SU-DHL-6 (cell line): Measurements from ENCODE around the gene PSMA7.
"Not testable (repeated sequence)": the region's sequence is repeated elsewhere in the genome, so short reads cannot be mapped to it uniquely, and the experiment has no call there.

Experiments used
- H2AFZ ChIP-seq: fragments of 200-600 bp; sonication (generic); 2 replicates; pipeline ENCODE4 v1.6.1; 2014; ENCODE audit warnings: low read depth, mild to moderate bottlenecking, moderate library complexity, mixed read lengths, antibody characterized with exemption, low read length; ENCODE audit not compliant: severe bottlenecking
- H3F3A ChIP-seq: fragments of 200-600 bp; shearing (Covaris generic); 2 replicates; pipeline ENCODE4 v1.6.0; 2016; ENCODE audit warnings: antibody characterized with exemption, mild to moderate bottlenecking; ENCODE audit not compliant: insufficient read depth
- H3K27ac ChIP-seq: fragments of 200-600 bp; sonication (generic); 2 replicates; pipeline ENCODE4 v1.5.1; 2016; ENCODE audit warnings: low read depth, mild to moderate bottlenecking, low read length, moderate library complexity, mixed read lengths
- H3K27me3 ChIP-seq: fragments of 200-600 bp; sonication (generic), shearing (Covaris generic); 2 replicates; pipeline ENCODE4 v1.6.0; 2014; ENCODE audit warnings: mild to moderate bottlenecking, low read length
- H3K36me3 ChIP-seq: fragments of 200-600 bp; sonication (generic); 2 replicates; pipeline ENCODE4 v1.6.1; 2014; ENCODE audit warnings: mild to moderate bottlenecking, low read length, mixed read lengths
- H3K4me2 ChIP-seq: fragments of 300-600, 200-600 bp; shearing (Covaris generic), sonication (generic); 2 replicates; pipeline ENCODE4 v1.6.0; 2014; ENCODE audit warnings: low read length, low read depth, mild to moderate bottlenecking; ENCODE audit not compliant: poor library complexity, severe bottlenecking
- H3K4me3 ChIP-seq: fragments of 200-600 bp; sonication (generic); 2 replicates; pipeline ENCODE4 v1.5.1; 2014; ENCODE audit warnings: antibody characterized with exemption, low read length, mild to moderate bottlenecking, mixed read lengths; ENCODE audit not compliant: insufficient read depth, poor library complexity, severe bottlenecking
- H3K79me2 ChIP-seq: fragments of 200-600 bp; sonication (generic); 2 replicates; pipeline ENCODE4 v1.6.1; 2014; ENCODE audit warnings: mild to moderate bottlenecking, low read length, moderate library complexity; ENCODE audit not compliant: insufficient read depth
- H3K9ac ChIP-seq: fragments of 200-600 bp; sonication (generic); 2 replicates; pipeline ENCODE4 v1.7.0; 2014; ENCODE audit warnings: mild to moderate bottlenecking, low read length
- H3K9me2 ChIP-seq: fragments of 200-600 bp; sonication (generic); replicated peaks from 2 replicates; pipeline ENCODE4 v1.6.1; 2014; ENCODE audit warnings: low read length; ENCODE audit not compliant: insufficient read depth
- H3K9me3 ChIP-seq: fragments of 200-600 bp; sonication (generic); 2 replicates; pipeline ENCODE4 v1.6.1; 2014; ENCODE audit warnings: low read length, mixed read lengths; ENCODE audit not compliant: insufficient read depth
- H4K20me1 ChIP-seq: fragments of 200-600 bp; sonication (generic); 2 replicates; pipeline ENCODE4 v1.6.1; 2014; ENCODE audit warnings: low read depth, mild to moderate bottlenecking, antibody characterized with exemption, low read length, moderate library complexity, mixed read lengths
- EZH2phosphoT487 ChIP-seq: fragments of 200-600 bp; sonication (generic), shearing (Covaris generic); conservative IDR thresholded peaks from 2 replicates; pipeline ENCODE4 v1.6.1; 2018; ENCODE audit warnings: mild to moderate bottlenecking, antibody characterized with exemption, low read length, moderate library complexity, mixed read lengths
- TF ChIP-seq, protein P1 (sequence below): fragments of 200-600 bp; sonication (generic); IDR thresholded peaks from one replicate; pipeline ENCODE4 v1.5.1; 2017; ENCODE audit warnings: antibody characterized with exemption, mild to moderate bottlenecking, low read length, moderate library complexity; ENCODE audit not compliant: insufficient read depth, poor library complexity, severe bottlenecking

PSMA7 gene

DNA sequence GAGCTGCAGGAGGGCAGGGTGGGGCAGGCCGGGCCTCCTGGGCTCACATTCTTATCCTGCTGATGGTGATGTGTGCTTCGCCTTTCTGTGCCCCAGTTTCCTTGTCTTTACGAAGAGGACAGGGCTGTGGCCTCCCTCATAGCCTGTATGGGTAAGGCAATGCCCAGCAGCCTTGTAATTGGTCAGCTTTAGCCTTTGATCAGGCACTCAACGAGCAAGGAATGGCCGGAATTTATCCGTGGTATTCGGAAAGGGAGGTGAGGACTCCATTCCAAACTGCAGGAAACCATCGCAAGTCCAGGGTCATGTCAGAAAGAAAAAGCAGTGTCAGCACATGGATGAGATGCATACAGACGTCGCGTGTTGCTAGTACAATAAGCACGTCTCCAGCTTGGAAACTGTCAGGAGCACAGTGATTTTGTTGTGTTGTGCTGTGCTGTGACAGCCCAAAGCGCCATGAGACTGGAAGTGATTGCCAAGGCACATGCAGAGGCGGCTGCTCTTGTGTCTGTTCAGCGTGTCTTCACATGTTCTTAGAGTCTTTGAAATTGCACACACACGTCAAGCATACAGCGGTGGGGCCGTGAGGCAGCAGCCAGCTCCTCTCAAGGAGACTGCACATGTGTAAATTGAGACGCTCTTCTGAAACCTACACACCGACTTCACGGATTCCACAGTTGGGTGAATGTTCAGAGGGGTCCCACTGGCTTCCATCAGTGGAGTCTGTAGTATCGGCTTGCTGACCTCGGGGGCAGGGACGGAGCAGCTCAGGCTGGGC, 6.5 kb upstream of the PSMA7 start:
- Histone ChIP-seq H3K9ac (no peak overlapping the region), H3K9me3 (no peaks in the 10 kb centered on the region), H2AFZ (no peak overlapping the region), H3K9me2 (no peaks in the 10 kb centered on the region), H3F3A (no peaks in the 10 kb centered on the region), H3K27me3 (no peaks in the 10 kb centered on the region), H4K20me1 (no peaks in the 10 kb centered on the region; the same call in 1 of the 2 replicates), H3K79me2 (peaks cover 73% of the 10 kb centered on the region), H3K27ac (no peak overlapping the region), H3K4me2 (no peak overlapping the region), H3K4me3 (no peak overlapping the region), H3K36me3 (no peaks in the 10 kb centered on the region)
- TF ChIP-seq, protein P1, sequence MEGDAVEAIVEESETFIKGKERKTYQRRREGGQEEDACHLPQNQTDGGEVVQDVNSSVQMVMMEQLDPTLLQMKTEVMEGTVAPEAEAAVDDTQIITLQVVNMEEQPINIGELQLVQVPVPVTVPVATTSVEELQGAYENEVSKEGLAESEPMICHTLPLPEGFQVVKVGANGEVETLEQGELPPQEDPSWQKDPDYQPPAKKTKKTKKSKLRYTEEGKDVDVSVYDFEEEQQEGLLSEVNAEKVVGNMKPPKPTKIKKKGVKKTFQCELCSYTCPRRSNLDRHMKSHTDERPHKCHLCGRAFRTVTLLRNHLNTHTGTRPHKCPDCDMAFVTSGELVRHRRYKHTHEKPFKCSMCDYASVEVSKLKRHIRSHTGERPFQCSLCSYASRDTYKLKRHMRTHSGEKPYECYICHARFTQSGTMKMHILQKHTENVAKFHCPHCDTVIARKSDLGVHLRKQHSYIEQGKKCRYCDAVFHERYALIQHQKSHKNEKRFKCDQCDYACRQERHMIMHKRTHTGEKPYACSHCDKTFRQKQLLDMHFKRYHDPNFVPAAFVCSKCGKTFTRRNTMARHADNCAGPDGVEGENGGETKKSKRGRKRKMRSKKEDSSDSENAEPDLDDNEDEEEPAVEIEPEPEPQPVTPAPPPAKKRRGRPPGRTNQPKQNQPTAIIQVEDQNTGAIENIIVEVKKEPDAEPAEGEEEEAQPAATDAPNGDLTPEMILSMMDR, result no peak
- TF ChIP-seq EZH2phosphoT487, result no peak

DNA sequence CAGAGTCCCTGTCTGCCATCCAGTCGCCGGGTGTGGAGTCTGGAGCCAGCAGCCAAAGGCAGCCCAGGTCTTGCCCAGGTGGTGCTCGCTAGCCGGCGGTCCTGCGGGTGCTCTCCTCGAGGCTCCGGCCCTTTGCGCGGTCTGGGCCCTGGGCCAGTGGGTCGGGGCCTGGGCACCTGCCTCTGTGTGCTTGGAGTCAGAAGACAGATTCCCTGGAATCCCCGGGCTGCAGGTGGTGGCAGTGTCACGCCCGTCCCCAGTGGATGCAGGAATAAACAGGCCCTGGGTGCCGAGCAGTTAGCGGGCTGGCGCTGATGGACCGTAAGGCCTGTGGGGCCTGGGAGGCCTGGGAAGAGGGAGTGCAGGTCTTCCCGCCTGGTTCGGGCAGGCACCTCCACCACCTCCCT, 5.7 kb upstream of the PSMA7 start:
- no peaks in the 10 kb centered on the region for H3K9me2 ChIP-seq
- no peak overlapping the region for H3K4me2 ChIP-seq
- no peaks in the 10 kb centered on the region for H3K27me3 ChIP-seq
- H3F3A ChIP-seq, result no peaks in the 10 kb centered on the region
- H3K79me2 ChIP-seq, result peaks cover 74% of the 10 kb centered on the region
- no peak overlapping the region for H3K9ac ChIP-seq
- no peak overlapping the region for H3K27ac ChIP-seq
- H3K4me3 ChIP-seq, result no peak overlapping the region
- H3K9me3 ChIP-seq, result no peaks in the 10 kb centered on the region
- H3K36me3 ChIP-seq, result no peaks in the 10 kb centered on the region
- H4K20me1 ChIP-seq, result no peaks in the 10 kb centered on the region; the same call in 1 of the 2 replicates
- no peak overlapping the region for H2AFZ ChIP-seq
- TF ChIP-seq EZH2phosphoT487, result no peak
- TF ChIP-seq, protein P1, result no peak

DNA sequence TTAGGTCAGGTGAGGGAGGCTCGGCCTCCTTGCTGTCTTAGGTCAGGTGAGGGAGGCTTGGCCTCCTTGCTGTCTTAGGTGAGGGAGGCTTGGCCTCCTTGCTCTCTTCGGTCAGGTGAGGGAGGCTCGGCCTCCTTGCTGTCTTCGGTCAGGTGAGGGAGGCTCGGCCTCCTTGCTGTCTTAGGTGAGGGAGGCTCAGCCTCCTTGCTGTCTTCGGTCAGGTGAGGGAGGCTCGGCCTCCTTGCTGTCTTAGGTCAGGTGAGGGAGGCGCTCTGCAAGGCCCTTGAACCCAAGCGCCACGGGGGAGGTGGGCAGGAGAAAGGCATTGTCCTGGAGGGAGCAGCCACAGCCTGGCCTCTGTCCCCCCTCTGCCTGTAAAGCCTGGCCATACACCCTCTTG, 5.2 kb upstream of the PSMA7 start:
- not testable (repeated sequence) for H4K20me1 ChIP-seq, H3K9me3 ChIP-seq, H3K9ac ChIP-seq, H3K27ac ChIP-seq, H3K36me3 ChIP-seq, H3F3A ChIP-seq, H3K4me2 ChIP-seq, H3K27me3 ChIP-seq, H3K9me2 ChIP-seq, H3K4me3 ChIP-seq, H2AFZ ChIP-seq
- H3K79me2 ChIP-seq, result peaks cover 69% of the 10 kb centered on the region

DNA sequence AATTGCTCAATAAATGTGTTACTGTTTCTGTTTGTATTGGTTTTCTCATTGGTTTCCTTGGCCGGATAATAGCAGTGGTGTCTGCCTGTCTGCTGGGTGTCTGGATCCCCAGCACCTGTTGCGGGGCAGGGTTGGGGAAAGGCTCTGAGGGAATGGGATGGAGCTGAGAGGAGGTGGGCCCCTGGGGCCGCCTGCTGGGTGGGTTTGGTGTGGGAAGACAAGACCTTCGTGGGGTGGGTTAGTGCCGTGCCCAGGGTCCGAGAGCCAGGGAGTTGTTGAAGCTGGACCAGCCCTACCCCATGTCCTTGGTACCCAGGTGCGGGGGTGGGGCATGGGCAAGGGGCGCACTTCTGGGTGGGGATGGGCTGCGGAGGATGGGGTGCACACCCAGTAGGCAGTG, 4.3 kb upstream of the PSMA7 start:
- no peak overlapping the region for H3K27ac ChIP-seq
- no peaks in the 10 kb centered on the region; the same call in 1 of the 2 replicates for H4K20me1 ChIP-seq
- no peak overlapping the region for H2AFZ ChIP-seq
- H3K9me2 ChIP-seq, result no peaks in the 10 kb centered on the region
- H3K4me3 ChIP-seq, result no peak overlapping the region
- no peak overlapping the region for H3K9ac ChIP-seq
- H3K9me3 ChIP-seq, result no peaks in the 10 kb centered on the region
- no peaks in the 10 kb centered on the region for H3K36me3 ChIP-seq
- peaks cover 62% of the 10 kb centered on the region for H3K79me2 ChIP-seq
- no peaks in the 10 kb centered on the region for H3K27me3 ChIP-seq
- H3F3A ChIP-seq, result no peaks in the 10 kb centered on the region
- H3K4me2 ChIP-seq, result no peak overlapping the region
- TF ChIP-seq EZH2phosphoT487, result no peak
- TF ChIP-seq, protein P1, result no peak
